Omental fat pad (tissue), 4 donors: Measurements from ENCODE around the gene FAM222A. TPM values are rescaled to one million over a fixed set of nuclear protein-coding genes. Genes with fewer than 3 reads are reported as not detected.

ENCODE experiments used
- ATAC-seq: fragments of 150-250 bp; one replicate; pipeline ENCODE4 v1.9.1; 2016; ENCODE audit warnings: mild to moderate bottlenecking, moderate library complexity; ENCODE audit not compliant: low FRiP score
- DNase-seq: peaks from one replicate; pipeline ENCODE4 v3.0.0-alpha.2; 2019; ENCODE audit warnings: low spot score
- total RNA-seq, 4 donors: library from RNA; depleted of rRNA; stranded (reverse); fragments of >200 nt; gene quantifications; one replicate each; pipeline ENCODE4 v1.1.0, GENCODE V29; 2016
- TF ChIP-seq, protein P1 (sequence below), 3 donors: fragments of 450-650 bp; IDR thresholded peaks; one replicate each; pipeline ENCODE4 v1.5.1; 2016 to 2017; ENCODE audit warnings: antibody characterized with exemption in 3 of 3, mild to moderate bottlenecking in 3 of 3, moderate library complexity in 2 of 3

The FAM222A gene
- total RNA-seq, 4 donors from 2014 or later, result 0.94 to 2.6 (median 2.3) TPM; not detected in 1

DNA sequence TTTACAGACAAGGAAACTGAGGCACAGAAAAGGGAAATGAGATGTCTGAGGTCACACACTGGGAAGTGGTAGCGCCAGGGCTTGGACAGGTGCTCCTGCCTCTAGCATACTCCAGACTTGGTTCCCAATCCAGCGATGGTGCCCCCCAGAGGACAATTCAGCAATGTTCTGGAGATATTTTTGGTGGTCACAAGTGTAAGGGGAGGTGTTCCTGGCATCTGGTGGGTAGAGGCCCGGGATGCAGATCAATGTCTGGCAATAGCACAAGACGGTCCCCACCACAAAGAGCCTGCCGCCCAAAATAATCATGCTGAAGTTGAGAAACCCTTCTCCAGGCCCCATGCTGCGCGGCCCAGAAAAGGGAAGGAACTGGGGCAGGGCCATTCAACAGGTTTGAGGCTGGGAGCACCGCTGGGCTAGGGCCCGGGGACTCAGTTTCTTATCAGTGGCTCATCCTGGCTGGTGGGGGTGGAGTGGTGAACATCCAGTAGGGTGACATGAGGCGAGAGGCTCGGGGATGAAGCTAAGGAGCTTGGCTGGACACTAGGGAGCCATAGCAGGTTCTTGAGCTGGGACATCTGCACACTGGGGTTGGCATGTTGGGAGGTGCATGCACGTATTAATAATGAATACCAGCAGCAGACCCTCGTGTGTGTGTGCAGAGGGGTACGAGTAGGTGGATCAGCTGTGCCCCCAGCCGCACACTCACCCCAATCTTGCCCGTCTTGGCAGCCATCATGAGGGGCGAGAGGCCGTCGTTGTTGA, 84.5 kb downstream of the FAM222A start:
- ATAC-seq (no peak), DNase-seq (no peak)
- TF ChIP-seq, protein P1, sequence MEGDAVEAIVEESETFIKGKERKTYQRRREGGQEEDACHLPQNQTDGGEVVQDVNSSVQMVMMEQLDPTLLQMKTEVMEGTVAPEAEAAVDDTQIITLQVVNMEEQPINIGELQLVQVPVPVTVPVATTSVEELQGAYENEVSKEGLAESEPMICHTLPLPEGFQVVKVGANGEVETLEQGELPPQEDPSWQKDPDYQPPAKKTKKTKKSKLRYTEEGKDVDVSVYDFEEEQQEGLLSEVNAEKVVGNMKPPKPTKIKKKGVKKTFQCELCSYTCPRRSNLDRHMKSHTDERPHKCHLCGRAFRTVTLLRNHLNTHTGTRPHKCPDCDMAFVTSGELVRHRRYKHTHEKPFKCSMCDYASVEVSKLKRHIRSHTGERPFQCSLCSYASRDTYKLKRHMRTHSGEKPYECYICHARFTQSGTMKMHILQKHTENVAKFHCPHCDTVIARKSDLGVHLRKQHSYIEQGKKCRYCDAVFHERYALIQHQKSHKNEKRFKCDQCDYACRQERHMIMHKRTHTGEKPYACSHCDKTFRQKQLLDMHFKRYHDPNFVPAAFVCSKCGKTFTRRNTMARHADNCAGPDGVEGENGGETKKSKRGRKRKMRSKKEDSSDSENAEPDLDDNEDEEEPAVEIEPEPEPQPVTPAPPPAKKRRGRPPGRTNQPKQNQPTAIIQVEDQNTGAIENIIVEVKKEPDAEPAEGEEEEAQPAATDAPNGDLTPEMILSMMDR (IDR thresholded peaks at IDR 0.05), result no peak

- TF ChIP-seq, protein P1 (IDR thresholded peaks at IDR 0.05), result no peak
- ATAC-seq, result no peak
Observed at GRCh38 chr12:109798691-109799090, 85.1 kb downstream of the FAM222A start.

GRCh38 chr12:109800536-109800935, 86.9 kb downstream of the FAM222A start:
- no peak for DNase-seq
- TF ChIP-seq, protein P1 (IDR thresholded peaks at IDR 0.05), result no peak
- ATAC-seq, result no peak

More at GRCh38 chr12:109798691-109799090, 85.1 kb downstream of the FAM222A start:
- DNase-seq, result no peak

DNA sequence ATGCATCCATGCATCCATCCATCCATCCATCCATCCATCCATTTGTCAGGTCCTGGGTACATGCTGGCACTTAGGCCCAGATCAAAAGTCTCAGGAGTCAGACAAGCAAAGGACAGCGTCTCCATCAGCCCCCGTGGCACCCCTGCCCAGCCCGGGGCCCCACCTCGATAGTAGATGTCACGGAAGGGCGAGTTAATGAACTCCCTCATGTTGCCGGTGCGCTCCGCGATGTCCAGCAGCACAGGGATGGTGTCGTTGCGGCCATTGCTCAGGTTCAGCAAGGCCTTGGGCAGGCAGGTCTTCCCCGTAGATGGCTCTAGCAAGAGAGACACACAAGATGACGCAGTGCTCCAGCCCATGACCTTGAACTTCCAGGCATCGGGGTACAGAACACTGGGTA, 89.2 kb downstream of the FAM222A start:
- DNase-seq (no peak), ATAC-seq (no peak)
- TF ChIP-seq, protein P1 (IDR thresholded peaks at IDR 0.05), result no peak

DNA sequence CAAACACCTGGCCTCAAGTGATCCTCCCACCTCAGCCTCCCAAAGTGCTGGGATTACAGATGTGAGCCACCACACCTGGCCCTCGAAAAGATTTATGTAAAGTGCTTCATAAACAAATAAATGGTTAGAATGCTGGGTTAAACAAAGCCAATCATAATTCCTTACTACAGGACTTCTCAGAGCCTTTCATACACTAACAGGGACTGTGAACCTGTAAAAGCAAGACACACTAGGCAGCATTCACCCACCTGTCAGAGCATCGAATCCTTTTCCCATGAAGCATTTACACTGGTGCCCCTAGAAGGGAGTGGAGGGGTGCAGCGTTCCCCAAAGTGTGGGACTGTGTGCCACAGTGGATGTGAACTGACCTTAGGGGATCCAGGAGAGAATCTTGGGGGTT, 90.1 kb downstream of the FAM222A start:
- DNase-seq, result no peak
- TF ChIP-seq, protein P1 (IDR thresholded peaks at IDR 0.05), result no peak
- ATAC-seq, result no peak

DNA sequence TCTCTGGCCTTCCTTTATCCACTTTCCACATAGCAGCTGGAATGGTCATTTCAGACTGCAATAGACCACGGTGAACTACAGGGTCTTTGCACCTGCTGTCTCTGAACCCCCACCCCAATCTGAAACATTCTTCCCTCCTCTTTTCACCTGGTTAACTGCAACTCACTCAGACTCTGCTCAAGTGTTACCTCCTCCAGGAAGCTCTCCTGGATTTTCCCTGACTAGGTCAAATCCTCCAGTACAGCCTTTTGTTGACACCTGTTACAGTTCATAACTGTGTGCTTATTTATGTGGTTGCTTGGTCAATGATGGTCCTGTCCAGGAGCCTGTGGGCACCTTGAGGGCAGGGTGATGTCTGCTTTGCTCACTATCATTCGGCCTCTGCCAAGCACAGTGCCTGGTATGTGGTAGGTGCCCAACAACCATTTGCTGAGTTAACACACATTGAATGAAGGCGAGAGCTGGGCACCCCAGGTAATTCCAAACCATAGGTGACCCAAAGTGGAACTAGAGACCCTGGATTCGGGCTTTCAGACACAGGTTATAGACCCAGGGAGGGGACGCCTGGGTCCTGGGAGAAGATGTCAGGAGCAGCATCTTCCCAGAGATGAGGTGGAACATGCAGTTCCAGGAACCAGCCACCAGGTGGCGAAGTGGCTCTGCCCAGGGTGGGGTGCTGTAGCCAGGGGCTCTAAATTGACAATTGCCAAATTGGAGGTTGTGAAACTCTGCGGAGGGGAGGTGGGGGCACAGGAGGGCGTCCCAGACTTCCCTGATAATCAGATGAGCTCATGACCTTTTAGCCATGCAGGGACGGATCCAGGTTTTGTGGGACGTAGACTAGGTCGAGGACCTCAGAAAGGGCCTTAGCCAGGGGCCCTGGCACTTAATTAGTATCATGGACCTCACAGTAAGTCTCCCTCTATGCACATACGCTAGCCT, 91.5 kb downstream of the FAM222A start:
- TF ChIP-seq, protein P1 (IDR thresholded peaks at IDR 0.05), result peak in 2 of 3 donors; percentile 69 to 91
- peak; percentile 56 for DNase-seq
- peak; percentile 58 for ATAC-seq
